Esophagus squamous epithelium (tissue), 4 donors: ENCODE results near the gene LY6G6F.

Experiments
- POLR2A ChIP-seq, 4 donors: fragments of 450-650 bp; IDR thresholded peaks; one replicate each; pipeline ENCODE4 v1.6.1; 2017; ENCODE audit warnings: antibody characterized with exemption in 4 of 4, mild to moderate bottlenecking in 4 of 4, moderate library complexity in 3 of 4
- TF ChIP-seq, protein P1 (sequence below), 6 experiments: fragments of 450-650 bp in 4 of 6; fragments of 200-600 bp in 2 of 6; sonication (generic) in 2 of 6; IDR thresholded peaks; one replicate each; pipeline ENCODE4 v1.5.1; 2016 to 2019; ENCODE audit warnings: antibody characterized with exemption in 6 of 6, mild to moderate bottlenecking in 4 of 6, moderate library complexity in 4 of 6

DNA sequence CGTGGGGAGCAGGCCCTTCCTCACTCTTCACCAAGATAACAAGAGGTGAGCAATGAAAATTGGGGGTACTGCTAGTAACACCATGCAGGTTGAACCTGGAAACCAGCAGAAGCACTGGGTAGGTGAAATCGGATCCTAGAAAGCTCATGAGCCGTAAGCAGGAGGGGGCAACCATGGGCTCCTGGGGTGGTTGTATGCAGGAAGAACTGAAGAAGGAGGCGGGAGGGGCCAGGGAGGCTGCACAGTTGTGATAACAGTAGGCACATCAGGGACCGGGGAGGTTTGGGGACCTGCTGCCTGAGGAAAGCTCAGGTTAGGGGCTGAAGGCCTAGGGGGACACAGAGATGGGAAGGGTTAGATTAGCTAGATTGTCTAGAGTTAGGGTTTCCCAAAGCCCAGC is 20.2 kb upstream of the LY6G6F start:
- TF ChIP-seq, protein P1, sequence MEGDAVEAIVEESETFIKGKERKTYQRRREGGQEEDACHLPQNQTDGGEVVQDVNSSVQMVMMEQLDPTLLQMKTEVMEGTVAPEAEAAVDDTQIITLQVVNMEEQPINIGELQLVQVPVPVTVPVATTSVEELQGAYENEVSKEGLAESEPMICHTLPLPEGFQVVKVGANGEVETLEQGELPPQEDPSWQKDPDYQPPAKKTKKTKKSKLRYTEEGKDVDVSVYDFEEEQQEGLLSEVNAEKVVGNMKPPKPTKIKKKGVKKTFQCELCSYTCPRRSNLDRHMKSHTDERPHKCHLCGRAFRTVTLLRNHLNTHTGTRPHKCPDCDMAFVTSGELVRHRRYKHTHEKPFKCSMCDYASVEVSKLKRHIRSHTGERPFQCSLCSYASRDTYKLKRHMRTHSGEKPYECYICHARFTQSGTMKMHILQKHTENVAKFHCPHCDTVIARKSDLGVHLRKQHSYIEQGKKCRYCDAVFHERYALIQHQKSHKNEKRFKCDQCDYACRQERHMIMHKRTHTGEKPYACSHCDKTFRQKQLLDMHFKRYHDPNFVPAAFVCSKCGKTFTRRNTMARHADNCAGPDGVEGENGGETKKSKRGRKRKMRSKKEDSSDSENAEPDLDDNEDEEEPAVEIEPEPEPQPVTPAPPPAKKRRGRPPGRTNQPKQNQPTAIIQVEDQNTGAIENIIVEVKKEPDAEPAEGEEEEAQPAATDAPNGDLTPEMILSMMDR (IDR thresholded peaks at IDR 0.05): no peak
- no peak for TF ChIP-seq POLR2A (IDR thresholded peaks at IDR 0.05)
